ENCODE measurements around the gene MCUB. TPM values are rescaled to one million over a fixed set of nuclear protein-coding genes. Genes with fewer than 3 reads are reported as not detected.
"Not testable (repeated sequence)": the region's sequence is repeated elsewhere in the genome, so short reads cannot be mapped to it uniquely, and the experiment has no call there.

Gene MCUB
- total RNA-seq, 4 donors from 2014 or later: 6.5 to 18.5 (median 12.4) TPM

DNA sequence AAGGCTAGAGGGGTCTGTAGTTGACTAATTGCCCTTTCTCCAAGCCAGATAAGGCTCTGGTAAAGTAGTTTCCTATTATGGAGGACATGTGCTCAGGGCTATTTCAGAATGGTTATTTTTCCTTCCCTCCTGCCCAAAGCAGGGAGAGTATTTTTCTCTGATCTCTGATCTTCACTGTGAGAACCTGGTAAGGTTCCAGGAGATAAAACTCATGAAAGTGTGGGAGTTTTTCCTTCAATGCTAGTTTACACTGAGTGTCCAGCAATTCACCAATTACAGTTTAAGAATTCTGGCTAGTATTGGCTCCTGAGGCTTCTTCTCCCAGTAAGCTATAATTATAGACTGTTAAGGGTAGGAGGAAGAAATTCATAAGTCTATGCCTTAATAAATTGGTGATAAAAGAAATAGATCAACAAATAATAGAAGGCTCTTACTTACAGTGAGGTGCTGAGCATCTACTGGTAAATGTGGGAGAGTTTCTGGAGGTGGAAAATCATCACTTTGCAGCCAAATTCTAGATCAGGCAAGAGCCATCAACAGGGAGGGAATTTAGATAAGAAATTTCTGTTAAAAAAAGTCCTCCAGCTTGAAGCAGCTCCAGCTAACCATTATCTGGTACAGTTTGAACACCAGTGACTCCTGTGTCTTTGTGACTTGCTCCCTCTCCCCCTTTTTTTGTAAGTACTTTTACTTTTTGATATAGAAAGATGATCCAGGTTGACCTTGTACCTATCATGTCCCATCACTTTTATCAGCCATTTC lies 112.3 kb downstream of the MCUB start:
- no peak for DNase-seq
- H3K36me3 ChIP-seq: no peaks in the 10 kb centered on the region
- TF ChIP-seq CTCF (IDR thresholded peaks at IDR 0.05) (no peak), POLR2A (IDR thresholded peaks at IDR 0.05) (no peak)
- no peak overlapping the region for H3K4me3 ChIP-seq (replicated peaks in 1 of 3)
- intact Hi-C loops (cut with DNase I): no loop called here
- H3K27ac ChIP-seq: no peak overlapping the region
- H3K9me3 ChIP-seq: no peaks in the 10 kb centered on the region
- no peaks in the 10 kb centered on the region for H3K4me1 ChIP-seq
- no peaks in the 10 kb centered on the region for H3K27me3 ChIP-seq

- no peaks in the 10 kb centered on the region for H3K4me1 ChIP-seq
- H3K4me3 ChIP-seq (replicated peaks in 1 of 3): no peak overlapping the region
- H3K9me3 ChIP-seq: no peaks in the 10 kb centered on the region
- H3K36me3 ChIP-seq: no peaks in the 10 kb centered on the region
- no peak for DNase-seq
- H3K27ac ChIP-seq: no peak overlapping the region
- TF ChIP-seq CTCF (IDR thresholded peaks at IDR 0.05) (no peak), POLR2A (IDR thresholded peaks at IDR 0.05) (no peak)
- H3K27me3 ChIP-seq: no peaks in the 10 kb centered on the region
- intact Hi-C loops (cut with DNase I): no loop called here
- WGBS, 2 donors: 70 to 94% methylated on average over 1 of the region's 1 CpG
Observed at GRCh38 chr4:109673303-109673702, 113.3 kb downstream of the MCUB start.

DNA sequence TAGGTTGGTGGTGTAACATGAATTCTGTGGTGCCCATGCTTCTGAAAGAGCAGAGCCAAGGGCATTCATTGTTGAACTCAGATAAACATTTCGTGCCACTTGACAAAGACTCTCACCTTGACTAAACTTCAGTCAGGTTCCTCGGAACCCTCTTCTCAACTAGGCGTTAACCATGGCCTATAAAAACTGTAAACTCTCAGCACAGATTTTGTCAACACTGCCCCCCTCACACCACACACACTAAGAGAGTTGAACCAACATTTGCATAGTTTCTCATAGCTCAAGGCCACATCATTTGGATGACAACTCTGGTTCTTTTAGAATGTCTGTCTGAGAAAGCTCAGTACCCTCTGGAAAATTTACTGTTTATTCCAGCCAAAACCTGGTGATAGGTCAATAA lies 115.1 kb downstream of the MCUB start:
- intact Hi-C loops (cut with DNase I): no loop called here
- Histone ChIP-seq H3K9me3 (no peaks in the 10 kb centered on the region), H3K4me3 (replicated peaks in 1 of 3) (no peak overlapping the region), H3K4me1 (no peaks in the 10 kb centered on the region), H3K36me3 (no peaks in the 10 kb centered on the region), H3K27me3 (no peaks in the 10 kb centered on the region), H3K27ac (no peak overlapping the region)
- DNase-seq: no peak
- 33 to 45% methylated on average over 3 of the region's 3 CpGs for WGBS, 2 donors
- TF ChIP-seq CTCF (IDR thresholded peaks at IDR 0.05) (no peak), POLR2A (IDR thresholded peaks at IDR 0.05) (no peak)

DNA sequence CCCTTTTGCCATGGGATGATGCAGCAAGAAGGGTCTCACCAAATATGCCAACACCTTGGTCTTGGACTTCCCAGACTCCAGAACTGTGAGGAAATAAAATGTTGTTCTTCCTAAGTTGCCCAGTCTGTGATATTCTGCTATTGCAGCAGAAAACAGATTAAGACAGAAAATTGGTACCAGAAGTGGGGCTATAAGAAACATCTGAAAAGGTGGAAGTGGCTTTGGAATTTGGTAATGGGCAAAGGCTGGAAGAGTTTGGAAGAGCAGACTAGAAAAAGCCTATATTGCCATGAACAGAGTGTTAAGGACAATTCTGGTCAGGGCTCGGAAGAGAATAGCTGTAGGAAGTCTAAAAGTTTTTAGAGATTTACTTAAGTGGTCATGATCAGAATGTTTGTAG lies 115.8 kb downstream of the MCUB start:
- no peak for DNase-seq
- no peaks in the 10 kb centered on the region for H3K36me3 ChIP-seq
- WGBS, 2 donors: 94 to 100% methylated on average over 1 of the region's 1 CpG
- no peaks in the 10 kb centered on the region for H3K4me1 ChIP-seq
- no peak overlapping the region for H3K27ac ChIP-seq
- no peaks in the 10 kb centered on the region for H3K9me3 ChIP-seq
- no peak overlapping the region for H3K4me3 ChIP-seq (replicated peaks in 1 of 3)
- no peaks in the 10 kb centered on the region for H3K27me3 ChIP-seq
- intact Hi-C loops (cut with DNase I): no loop called here
- TF ChIP-seq POLR2A (IDR thresholded peaks at IDR 0.05) (no peak), CTCF (IDR thresholded peaks at IDR 0.05) (no peak)

DNA sequence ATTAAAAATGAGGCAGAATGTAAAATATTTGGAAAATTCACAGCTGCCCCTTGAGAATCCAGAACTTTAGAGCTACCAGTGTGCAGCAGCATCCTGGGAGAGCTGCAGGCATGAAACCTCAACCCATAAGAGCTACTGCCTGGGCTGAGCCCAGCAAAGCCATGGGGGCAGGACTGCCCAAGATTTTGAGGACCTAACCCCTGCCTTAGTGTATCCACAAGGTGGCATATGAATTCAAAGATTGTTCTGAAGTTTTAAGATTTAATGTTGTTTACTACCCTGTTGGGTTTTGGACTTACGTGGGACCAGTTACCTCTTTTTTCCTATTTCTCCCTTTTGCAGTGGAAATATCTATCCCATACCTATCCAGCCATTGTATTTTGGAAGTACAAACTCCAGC lies 116.8 kb downstream of the MCUB start:
- WGBS, 2 donors: 82 to 96% methylated on average over 1 of the region's 1 CpG
- intact Hi-C loops (cut with DNase I): no loop called here
- Histone ChIP-seq H3K4me3 (replicated peaks in 1 of 3) (no peak overlapping the region), H3K9me3 (no peaks in the 10 kb centered on the region), H3K27ac (no peak overlapping the region), H3K27me3 (no peaks in the 10 kb centered on the region), H3K4me1 (no peaks in the 10 kb centered on the region), H3K36me3 (no peaks in the 10 kb centered on the region)
- no peak for DNase-seq
- TF ChIP-seq POLR2A (IDR thresholded peaks at IDR 0.05): no peak
- TF ChIP-seq CTCF (IDR thresholded peaks at IDR 0.05): no peak

GRCh38 chr4:109678472-109678871 lies 118.4 kb downstream of the MCUB start:
- H3K36me3 ChIP-seq; H3K4me3 ChIP-seq (replicated peaks in 1 of 3); H3K27me3 ChIP-seq; H3K27ac ChIP-seq; intact Hi-C loops (cut with DNase I); DNase-seq; H3K4me1 ChIP-seq; H3K9me3 ChIP-seq: not testable (repeated sequence)
- 84 to 93% methylated on average over 15 to 19 of the region's 28 CpGs for WGBS, 2 donors

DNA sequence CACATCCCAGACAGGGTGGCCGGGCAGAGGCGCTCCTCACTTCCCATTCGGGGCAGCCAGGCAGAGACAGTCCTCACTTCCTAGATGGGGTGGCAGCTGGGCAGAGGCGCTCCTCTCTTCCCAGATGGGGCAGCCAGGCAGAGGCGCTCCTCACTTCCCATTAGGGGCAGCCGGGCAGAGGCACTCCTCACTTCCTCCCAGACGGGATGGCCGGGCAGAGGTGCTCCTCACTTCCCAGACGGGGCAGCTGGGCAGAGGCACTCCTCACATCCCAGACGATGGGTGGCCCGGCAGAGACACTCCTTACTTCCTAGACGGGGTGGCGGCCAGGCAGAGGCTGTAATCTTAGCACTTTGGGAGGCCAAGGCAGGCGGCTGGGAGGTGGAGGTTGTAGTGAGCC lies 118.9 kb downstream of the MCUB start:
- H3K9me3 ChIP-seq; intact Hi-C loops (cut with DNase I); H3K36me3 ChIP-seq; H3K4me1 ChIP-seq; H3K27ac ChIP-seq; H3K4me3 ChIP-seq (replicated peaks in 1 of 3); DNase-seq; H3K27me3 ChIP-seq: not testable (repeated sequence)
- 90 to 98% methylated on average over 4 to 9 of the region's 14 CpGs for WGBS, 2 donors

All from thyroid gland (tissue), 4 donors.